NCI-H226 (cell line): ENCODE measurements around the gene SNIP1.
"Not testable (repeated sequence)": the region's sequence is repeated elsewhere in the genome, so short reads cannot be mapped to it uniquely, and the experiment has no call there.

Experiments used
- DNase-seq: peaks from one replicate; pipeline ENCODE4 v3.0.0-alpha.2; 2015

The SNIP1 gene

GRCh38 chr1:37509181-37509580, 44.9 kb downstream of the SNIP1 start:
- DNase-seq = no peak

- no peak for DNase-seq
These were observed 47.4 kb downstream of the SNIP1 start for GRCh38 chr1:37506740-37507139.

GRCh38 chr1:37502791-37503190, 51.3 kb downstream of the SNIP1 start:
- not testable (repeated sequence) for DNase-seq

- DNase-seq = no peak
These were observed 52.0 kb downstream of the SNIP1 start for GRCh38 chr1:37502104-37502503.

GRCh38 chr1:37501661-37502060, 52.4 kb downstream of the SNIP1 start:
- DNase-seq = no peak

- DNase-seq = no peak
These were observed 55.0 kb downstream of the SNIP1 start for GRCh38 chr1:37498872-37499617.

GRCh38 chr1:37497832-37498231, 56.3 kb downstream of the SNIP1 start:
- no peak for DNase-seq

GRCh38 chr1:37495875-37496274, 58.2 kb downstream of the SNIP1 start:
- DNase-seq = no peak

- no peak for DNase-seq
These were observed 60.6 kb downstream of the SNIP1 start for GRCh38 chr1:37493336-37494098.

- no peak for DNase-seq
These were observed 66.5 kb downstream of the SNIP1 start for GRCh38 chr1:37487619-37487984.

GRCh38 chr1:37486680-37487618, 67.1 kb downstream of the SNIP1 start:
- peak; percentile 67 for DNase-seq

- no peak for DNase-seq
These were observed 68.0 kb downstream of the SNIP1 start for GRCh38 chr1:37485902-37486679.
